Mesenchymal stem cell (in vitro differentiated cells and primary cell): ENCODE results near the gene ATRNL1.

Experiments used
- DNase-seq: peaks from one replicate; pipeline ENCODE4 v3.0.0-alpha.2; 2013
- H2AFZ ChIP-seq: one replicate; pipeline ENCODE4 v1.6.1; 2013; ENCODE audit warnings: low read depth, mild to moderate bottlenecking, control low read depth, inconsistent platforms, low read length, moderate library complexity
- H2AK5ac ChIP-seq: 2 replicates; pipeline ENCODE4 v1.6.1; 2013; ENCODE audit warnings: low read length, moderate library complexity, mild to moderate bottlenecking, inconsistent platforms; ENCODE audit not compliant: severe bottlenecking
- H2BK120ac ChIP-seq: one replicate; pipeline ENCODE4 v1.6.1; 2013; ENCODE audit warnings: low read depth, mild to moderate bottlenecking, inconsistent platforms, low read length, moderate library complexity
- H2BK12ac ChIP-seq, 2 experiments: one replicate each; pipeline ENCODE4 v1.6.1; 2013; ENCODE audit warnings: inconsistent platforms in 2 of 2, low read length in 2 of 2, mild to moderate bottlenecking in 2 of 2, moderate library complexity in 2 of 2, control low read depth in 1 of 2
- H2BK15ac ChIP-seq: one replicate; pipeline ENCODE4 v1.6.1; 2013; ENCODE audit warnings: mild to moderate bottlenecking, low read depth, inconsistent platforms; ENCODE audit not compliant: poor library complexity, severe bottlenecking
- H2BK5ac ChIP-seq: 2 replicates; pipeline ENCODE4 v1.6.1; 2013; ENCODE audit warnings: low read depth, mild to moderate bottlenecking, low read length, control low read depth, inconsistent platforms; ENCODE audit not compliant: poor library complexity, severe bottlenecking
- H3K14ac ChIP-seq, 2 experiments: one replicate each; pipeline ENCODE4 v1.6.1; 2013; ENCODE audit warnings: inconsistent platforms in 2 of 2, low read length in 2 of 2, control low read depth in 1 of 2, mild to moderate bottlenecking in 1 of 2, moderate library complexity in 1 of 2
- H3K18ac ChIP-seq, 2 experiments: one replicate each; pipeline ENCODE4 v1.6.1; 2013; ENCODE audit warnings: inconsistent platforms in 2 of 2, low read length in 2 of 2, control low read depth in 1 of 2, low read depth in 1 of 2, mild to moderate bottlenecking in 1 of 2
- H3K23ac ChIP-seq, 2 experiments: one replicate each; pipeline ENCODE4 v1.6.1; 2013; ENCODE audit warnings: inconsistent platforms in 2 of 2, low read length in 2 of 2, mild to moderate bottlenecking in 2 of 2, moderate library complexity in 2 of 2, control low read depth in 1 of 2
- H3K27ac ChIP-seq: 2 replicates; pipeline ENCODE4 v1.5.1; 2013; ENCODE audit warnings: mild to moderate bottlenecking, moderate library complexity, low read length, control low read depth, inconsistent platforms; ENCODE audit not compliant: poor library complexity, severe bottlenecking
- H3K27me3 ChIP-seq, 2 experiments: 2 replicates each; pipeline versions ENCODE4 v1.6.1 to v1.7.0; 2013; ENCODE audit warnings: low read length in 2 of 2, mild to moderate bottlenecking in 2 of 2, moderate library complexity in 2 of 2, control low read depth in 1 of 2, inconsistent platforms in 1 of 2; ENCODE audit not compliant: control insufficient read depth in 1 of 2, insufficient read depth in 1 of 2
- H3K36me3 ChIP-seq, 2 experiments: 2 replicates each; pipeline versions ENCODE4 v1.6.1 to v1.7.0; 2013; ENCODE audit warnings: low read length in 2 of 2, control low read depth in 1 of 2, inconsistent platforms in 1 of 2, low read depth in 1 of 2, mild to moderate bottlenecking in 1 of 2; ENCODE audit not compliant: insufficient read depth in 2 of 2, control insufficient read depth in 1 of 2
- H3K4ac ChIP-seq, 2 experiments: one replicate each; pipeline ENCODE4 v1.6.1; 2013; ENCODE audit warnings: inconsistent platforms in 2 of 2, low read length in 2 of 2, mild to moderate bottlenecking in 2 of 2, moderate library complexity in 2 of 2, control low read depth in 1 of 2, low read depth in 1 of 2
- H3K4me1 ChIP-seq: 2 replicates; pipeline ENCODE4 v1.6.1; 2013; ENCODE audit warnings: low read depth, low read length, control low read depth; ENCODE audit not compliant: control insufficient read depth, insufficient read depth
- H3K4me2 ChIP-seq: 2 replicates; pipeline ENCODE4 v1.6.1; 2013; ENCODE audit warnings: low read length, mild to moderate bottlenecking, inconsistent platforms; ENCODE audit not compliant: poor library complexity, severe bottlenecking
- H3K4me3 ChIP-seq, 2 experiments: 2 replicates each; pipeline versions ENCODE4 v1.5.1 to v1.7.0; 2013; ENCODE audit warnings: low read length in 2 of 2, mild to moderate bottlenecking in 2 of 2, control low read depth in 1 of 2, low read depth in 1 of 2; ENCODE audit not compliant: insufficient read depth in 1 of 2
- H3K79me1 ChIP-seq: replicated peaks from 2 replicates; pipeline ENCODE4 v1.6.1; 2013; ENCODE audit warnings: mild to moderate bottlenecking, control low read depth, low read length, inconsistent platforms; ENCODE audit not compliant: poor library complexity, severe bottlenecking
- H3K9ac ChIP-seq: 2 replicates; pipeline ENCODE4 v1.7.0; 2013; ENCODE audit warnings: mild to moderate bottlenecking, low read length, moderate library complexity
- H3K9me3 ChIP-seq: 2 replicates; pipeline ENCODE4 v1.7.0; 2013; ENCODE audit warnings: mild to moderate bottlenecking, low read length; ENCODE audit not compliant: control insufficient read depth
- H4K8ac ChIP-seq: one replicate; pipeline ENCODE4 v1.6.1; 2013; ENCODE audit warnings: inconsistent platforms, mild to moderate bottlenecking, low read length, moderate library complexity
- H4K91ac ChIP-seq: one replicate; pipeline ENCODE4 v1.6.1; 2013; ENCODE audit warnings: mild to moderate bottlenecking, low read length, inconsistent platforms
- WGBS: methylation state at CpG from one replicate; pipeline ENCODE4 v1.1.7; 2013; ENCODE audit warnings: mixed read lengths; 5-methylcytosine and 5-hydroxymethylcytosine counted together

Gene ATRNL1

DNA sequence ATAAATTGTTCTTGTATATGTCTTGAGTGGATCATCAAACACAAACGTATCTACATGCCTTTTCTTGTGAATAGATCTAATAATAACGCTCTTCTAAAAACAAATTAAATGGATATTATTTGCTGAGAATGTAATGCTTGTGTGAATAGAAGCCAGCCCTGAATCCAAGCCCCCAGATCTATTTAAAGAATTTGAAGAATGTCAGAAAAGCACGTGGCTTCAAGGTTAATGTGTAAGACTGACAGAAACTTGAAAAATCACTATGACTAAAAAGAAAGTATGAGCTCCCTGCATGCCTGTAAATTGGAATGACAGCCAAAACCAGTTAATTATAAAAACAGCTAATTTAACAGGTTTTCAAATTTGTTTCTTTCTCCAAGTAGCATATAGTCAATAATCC, 43.2 kb upstream of the ATRNL1 start:
- Histone ChIP-seq H3K79me1 (no peaks in the 10 kb centered on the region), H2AFZ (no peak overlapping the region), H3K4me2 (no peak overlapping the region), H3K9ac (no peak overlapping the region), H2BK12ac (no peak overlapping the region), H3K36me3 (no peaks in the 10 kb centered on the region), H3K18ac (no peak overlapping the region), H4K8ac (no peak overlapping the region), H2BK5ac (no peak overlapping the region), H3K27me3 (peaks cover 0 to 3% of the 10 kb centered on the region in 2 experiments), H3K4ac (no peak overlapping the region), H3K14ac (no peak overlapping the region), H3K23ac (no peak overlapping the region), H2AK5ac (no peak overlapping the region), H2BK120ac (no peak overlapping the region), H3K4me1 (peaks cover 2% of the 10 kb centered on the region), H3K4me3 (no peak overlapping the region), H3K9me3 (no peaks in the 10 kb centered on the region), H2BK15ac (no peak overlapping the region), H4K91ac (no peak overlapping the region), H3K27ac (peak overlapping the region; percentile 94)
- no peak for DNase-seq
- WGBS: no CpG with 5 or more reads among the region's 3 CpGs

DNA sequence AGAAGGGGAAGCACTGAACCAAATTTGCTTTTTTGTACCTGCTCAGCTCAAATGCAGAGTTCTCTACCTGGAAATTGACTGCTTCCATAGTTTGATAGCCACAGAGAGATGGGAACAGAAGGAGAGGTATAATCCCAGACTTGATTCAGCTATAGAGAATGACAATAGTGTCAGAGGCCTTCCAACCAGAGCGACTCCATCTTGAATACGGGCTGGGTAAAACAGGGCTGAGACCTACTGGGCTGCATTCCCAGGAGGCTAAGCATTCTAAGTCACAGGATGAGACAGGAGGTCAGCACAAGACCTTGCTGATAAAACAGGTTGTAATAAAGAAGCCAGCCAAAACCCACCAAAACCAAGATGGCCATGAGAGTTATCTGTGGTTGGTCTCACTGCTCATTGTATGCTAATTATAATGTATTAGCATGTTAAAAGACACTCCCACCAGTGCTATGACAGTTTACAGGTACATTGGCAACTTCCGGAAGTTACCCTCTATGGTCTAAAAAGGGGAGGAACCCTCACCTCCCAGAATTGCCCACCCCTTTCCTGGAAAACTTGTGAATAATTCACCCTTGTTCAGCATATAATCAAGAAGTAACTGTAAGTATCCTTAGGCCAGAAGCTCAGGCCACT, 42.7 kb upstream of the ATRNL1 start:
- H3K18ac ChIP-seq: no peak overlapping the region
- H4K8ac ChIP-seq: peak overlapping the region; percentile 31
- H3K4me1 ChIP-seq: peaks cover 2% of the 10 kb centered on the region
- peaks cover 0 to 3% of the 10 kb centered on the region in 2 experiments for H3K27me3 ChIP-seq
- no peak overlapping the region for H2BK120ac ChIP-seq
- peak overlapping the region; percentile 94 for H3K27ac ChIP-seq
- H3K9me3 ChIP-seq: no peaks in the 10 kb centered on the region
- no peaks in the 10 kb centered on the region for H3K79me1 ChIP-seq
- H2BK12ac ChIP-seq: peak overlapping the region in 1 of 2 experiments; percentile 83
- no peak overlapping the region for H2AFZ ChIP-seq
- H3K4me3 ChIP-seq: no peak overlapping the region
- WGBS: 92% methylated on average over 3 of the region's 3 CpGs
- DNase-seq: no peak
- H3K23ac ChIP-seq: no peak overlapping the region
- no peak overlapping the region for H3K4me2 ChIP-seq
- peak overlapping the region; percentile 50 for H2AK5ac ChIP-seq
- peak overlapping the region; percentile 10 for H2BK5ac ChIP-seq
- no peak overlapping the region for H3K9ac ChIP-seq
- no peaks in the 10 kb centered on the region for H3K36me3 ChIP-seq
- H3K14ac ChIP-seq: no peak overlapping the region
- H4K91ac ChIP-seq: no peak overlapping the region
- peak overlapping the region; percentile 40 for H2BK15ac ChIP-seq
- H3K4ac ChIP-seq: no peak overlapping the region

DNA sequence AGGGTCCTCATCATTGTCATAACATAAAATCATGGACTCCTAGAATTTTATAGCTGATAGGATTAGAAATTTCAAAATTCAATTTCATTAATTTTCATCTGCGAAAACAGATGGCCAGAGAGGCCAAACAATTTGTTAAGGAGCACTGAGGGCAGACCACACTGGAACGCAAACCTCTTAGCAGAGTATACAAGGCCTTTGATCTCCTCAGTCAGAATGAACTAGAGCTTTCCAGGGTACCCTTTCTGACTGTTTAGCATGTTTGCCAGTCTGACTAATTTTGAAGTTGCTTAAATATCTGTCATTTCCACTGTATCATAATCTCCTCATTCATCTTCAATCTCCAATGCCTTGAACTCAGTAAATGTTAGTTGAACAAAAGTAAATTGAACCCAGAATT, 41.9 kb upstream of the ATRNL1 start:
- Histone ChIP-seq H2BK120ac (no peak overlapping the region), H3K36me3 (no peaks in the 10 kb centered on the region), H4K91ac (no peak overlapping the region), H2BK12ac (no peak overlapping the region), H3K27ac (peak overlapping the region; percentile 61), H3K18ac (no peak overlapping the region), H2AK5ac (no peak overlapping the region), H3K23ac (no peak overlapping the region), H3K79me1 (no peaks in the 10 kb centered on the region), H2AFZ (no peak overlapping the region), H3K4me2 (no peak overlapping the region), H3K27me3 (peaks cover 0 to 3% of the 10 kb centered on the region in 2 experiments), H3K4me3 (no peak overlapping the region), H3K4me1 (peaks cover 2% of the 10 kb centered on the region), H3K14ac (no peak overlapping the region), H4K8ac (no peak overlapping the region), H3K4ac (no peak overlapping the region), H2BK15ac (no peak overlapping the region), H3K9me3 (no peaks in the 10 kb centered on the region), H2BK5ac (no peak overlapping the region), H3K9ac (no peak overlapping the region)
- WGBS: 76% methylated on average over 2 of the region's 2 CpGs
- no peak for DNase-seq

DNA sequence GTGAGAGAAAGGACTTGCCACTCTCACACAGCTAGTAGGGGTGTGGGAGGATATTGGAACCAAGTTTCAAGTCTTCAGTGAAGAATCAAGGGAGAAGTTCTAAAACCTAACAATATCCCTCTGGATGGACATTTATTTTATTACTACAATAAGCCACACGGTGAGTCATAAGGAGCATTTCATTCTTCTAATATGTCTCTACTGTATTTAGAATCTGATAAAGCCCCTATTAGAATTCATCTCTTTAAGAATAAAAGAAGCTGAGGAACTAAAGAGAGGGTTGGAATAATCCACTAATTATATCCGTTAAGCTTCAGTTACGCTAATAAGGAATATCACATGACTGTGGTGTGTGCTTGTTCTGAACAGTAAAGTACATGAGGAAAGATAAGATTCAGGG, 40.9 kb upstream of the ATRNL1 start:
- Histone ChIP-seq H3K4me2 (no peak overlapping the region), H3K27ac (no peak overlapping the region), H4K91ac (no peak overlapping the region), H2BK12ac (no peak overlapping the region), H3K27me3 (peaks cover 0 to 3% of the 10 kb centered on the region in 2 experiments), H3K4ac (no peak overlapping the region), H3K9me3 (no peaks in the 10 kb centered on the region), H2AK5ac (no peak overlapping the region), H4K8ac (no peak overlapping the region), H3K14ac (no peak overlapping the region), H3K23ac (no peak overlapping the region), H3K79me1 (no peaks in the 10 kb centered on the region), H3K36me3 (no peaks in the 10 kb centered on the region), H3K4me3 (no peak overlapping the region), H2BK5ac (no peak overlapping the region), H2BK120ac (no peak overlapping the region), H2AFZ (no peak overlapping the region), H3K4me1 (peaks cover 2% of the 10 kb centered on the region), H2BK15ac (no peak overlapping the region), H3K9ac (no peak overlapping the region), H3K18ac (no peak overlapping the region)
- no peak for DNase-seq
- 98% methylated on average over 2 of the region's 3 CpGs for whole genome bisulfite sequencing
